SH-SY5Y (cell line): Measurements from ENCODE around the gene GNPTG.

Experiments
- GATA2 ChIP-seq: IDR thresholded peaks from 2 replicates; pipeline ENCODE4 v1.6.1; 2011; ENCODE audit warnings: mild to moderate bottlenecking, low read depth, low read length
- GATA3 ChIP-seq: IDR thresholded peaks from 2 replicates; pipeline ENCODE4 v1.6.1; 2011; ENCODE audit warnings: low read depth, mild to moderate bottlenecking, low read length, moderate library complexity

GNPTG gene

GRCh38 chr16:1357906-1358566, 6.3 kb downstream of the GNPTG start:
- no peak for TF ChIP-seq GATA3
- no peak for TF ChIP-seq GATA2

DNA sequence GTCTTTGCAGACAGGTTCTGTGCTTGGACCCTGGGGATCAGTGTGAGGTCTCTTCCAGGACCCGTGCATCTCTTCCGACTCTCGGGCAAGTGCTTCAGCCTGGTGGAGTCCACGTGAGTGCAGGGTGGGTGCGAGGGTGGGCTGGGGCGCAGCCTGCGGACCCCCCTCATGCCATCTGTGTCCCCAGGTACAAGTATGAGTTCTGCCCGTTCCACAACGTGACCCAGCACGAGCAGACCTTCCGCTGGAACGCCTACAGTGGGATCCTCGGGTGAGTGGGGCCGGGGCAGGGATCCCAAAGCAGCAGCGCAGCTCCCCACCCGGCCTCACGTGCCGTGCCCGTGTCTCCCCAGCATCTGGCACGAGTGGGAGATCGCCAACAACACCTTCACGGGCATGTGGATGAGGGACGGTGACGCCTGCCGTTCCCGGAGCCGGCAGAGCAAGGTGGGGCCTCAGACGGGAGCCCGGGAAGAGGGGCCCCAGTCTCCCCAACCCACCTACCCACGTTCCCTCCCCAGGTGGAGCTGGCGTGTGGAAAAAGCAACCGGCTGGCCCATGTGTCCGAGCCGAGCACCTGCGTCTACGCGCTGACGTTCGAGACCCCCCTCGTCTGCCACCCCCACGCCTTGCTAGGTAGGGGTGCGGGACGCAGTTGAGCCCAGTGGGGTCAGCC, 10.1 kb downstream of the GNPTG start:
- no peak for TF ChIP-seq GATA3
- no peak for TF ChIP-seq GATA2

DNA sequence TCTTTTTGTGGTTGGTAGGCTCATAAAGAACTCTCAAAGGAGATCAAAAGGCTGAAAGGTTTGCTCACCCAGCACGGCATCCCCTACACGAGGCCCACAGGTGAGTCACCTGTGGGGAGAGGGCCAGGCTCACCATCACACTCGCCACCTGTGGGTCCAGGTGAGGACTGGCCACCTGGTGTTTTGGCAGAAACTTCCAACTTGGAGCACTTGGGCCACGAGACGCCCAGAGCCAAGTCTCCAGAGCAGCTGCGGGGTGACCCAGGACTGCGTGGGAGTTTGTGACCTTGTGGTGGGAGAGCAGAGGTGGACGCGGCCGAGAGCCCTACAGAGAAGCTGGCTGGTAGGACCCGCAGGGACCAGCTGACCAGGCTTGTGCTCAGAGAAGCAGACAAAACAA, 11.1 kb downstream of the GNPTG start:
- TF ChIP-seq GATA2 (no peak), GATA3 (no peak)

DNA sequence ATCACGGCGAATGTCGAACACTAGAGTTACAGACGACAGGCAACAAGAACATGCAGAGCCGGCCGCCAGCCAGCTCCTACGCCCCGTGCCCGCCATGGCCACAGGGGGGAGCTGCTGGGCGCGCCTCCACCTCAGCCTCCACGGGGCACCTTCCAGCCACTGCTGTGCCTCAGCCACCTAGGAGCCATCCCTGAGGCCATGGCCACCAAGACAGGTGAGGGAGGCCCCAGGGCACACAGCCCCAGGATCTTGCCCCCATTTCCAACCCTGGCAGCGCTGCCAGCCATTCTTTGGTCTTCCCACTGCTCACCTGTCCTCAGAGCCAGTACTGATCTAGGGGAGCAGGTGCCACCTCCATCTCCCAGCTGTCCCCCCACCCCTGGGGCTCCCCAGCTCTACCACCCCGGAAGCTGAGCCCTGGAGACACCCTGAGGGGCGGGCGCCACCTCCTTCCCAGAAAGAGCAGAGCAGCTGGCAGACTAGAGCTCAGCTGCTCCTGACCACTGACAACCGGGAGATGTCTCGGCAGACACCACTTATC, 11.8 kb downstream of the GNPTG start:
- TF ChIP-seq GATA3 (no peak), GATA2 (no peak)

GRCh38 chr16:1364510-1364909, 12.8 kb downstream of the GNPTG start:
- no peak for TF ChIP-seq GATA2
- no peak for TF ChIP-seq GATA3

DNA sequence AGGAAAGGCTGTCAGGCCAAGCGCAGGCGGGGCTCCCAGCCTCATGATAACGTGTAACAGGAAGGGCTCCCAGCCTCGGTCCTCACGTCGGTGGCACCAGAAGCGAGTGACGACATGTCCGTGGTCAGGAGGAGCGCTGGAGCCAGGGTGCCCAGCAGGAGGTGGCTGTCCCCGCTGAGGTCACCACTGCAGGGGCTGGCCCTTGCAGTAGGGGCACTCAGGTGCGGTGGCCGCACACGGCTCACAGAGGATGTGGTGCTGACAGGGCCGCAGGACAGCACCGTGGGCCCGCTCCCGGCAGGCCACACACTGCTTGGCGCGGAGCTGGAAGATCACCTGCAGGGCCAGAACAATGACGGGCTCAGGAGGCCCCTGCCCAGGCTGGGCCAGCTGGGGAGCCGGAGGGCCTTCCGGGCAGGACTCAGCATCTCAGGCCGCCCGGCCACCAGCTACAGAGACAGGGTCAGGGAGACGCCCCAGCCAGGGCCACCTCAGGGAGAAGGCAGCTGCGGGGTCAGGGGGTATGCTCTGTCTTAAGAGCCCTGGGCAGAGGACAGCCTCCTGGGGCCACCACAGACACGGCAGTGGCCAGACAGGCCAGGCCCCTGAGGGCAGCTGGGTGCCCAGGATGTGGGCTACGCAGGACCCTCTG, 14.5 kb downstream of the GNPTG start:
- TF ChIP-seq GATA3 (no peak), GATA2 (no peak)

- TF ChIP-seq GATA2, result no peak
- TF ChIP-seq GATA3, result no peak
Measured at GRCh38 chr16:1366712-1367299, 15.1 kb downstream of the GNPTG start.

- TF ChIP-seq GATA2, result no peak
- TF ChIP-seq GATA3, result no peak
Measured at GRCh38 chr16:1367486-1368174, 15.9 kb downstream of the GNPTG start.

GRCh38 chr16:1371054-1371978, 19.6 kb downstream of the GNPTG start:
- TF ChIP-seq GATA2 (no peak), GATA3 (no peak)

- TF ChIP-seq GATA2 (no peak), GATA3 (no peak)
Measured at GRCh38 chr16:1372292-1372950, 20.7 kb downstream of the GNPTG start.

GRCh38 chr16:1374418-1375297, 22.9 kb downstream of the GNPTG start:
- TF ChIP-seq GATA3 (no peak), GATA2 (no peak)

DNA sequence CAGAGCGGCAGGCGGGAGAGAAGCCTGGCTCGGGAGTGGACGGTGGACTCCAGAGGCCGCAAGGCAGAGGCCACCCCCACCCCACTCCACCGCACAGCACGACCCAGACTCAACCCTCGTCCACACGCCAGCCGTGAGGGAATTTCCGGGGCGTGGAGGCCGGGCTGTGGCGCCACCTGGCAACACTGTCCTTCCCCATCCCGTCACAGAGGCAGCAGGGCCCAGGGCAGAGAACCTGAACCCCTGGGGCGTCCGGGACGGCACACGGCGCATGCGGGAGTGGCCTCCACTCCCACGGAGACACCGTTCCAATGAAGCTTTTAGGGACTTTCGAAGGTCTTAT, 23.5 kb downstream of the GNPTG start:
- no peak for TF ChIP-seq GATA2
- TF ChIP-seq GATA3, result no peak
